NCI-H2171 (cell line): Measurements from ENCODE around the gene TMEM212.
"Not testable (repeated sequence)": the region's sequence is repeated elsewhere in the genome, so short reads cannot be mapped to it uniquely, and the experiment has no call there.

ENCODE experiments used
- DNase-seq: peaks from one replicate; lab custom pipeline; 2025; lab: John Stamatoyannopoulos, UW

Gene TMEM212

DNA sequence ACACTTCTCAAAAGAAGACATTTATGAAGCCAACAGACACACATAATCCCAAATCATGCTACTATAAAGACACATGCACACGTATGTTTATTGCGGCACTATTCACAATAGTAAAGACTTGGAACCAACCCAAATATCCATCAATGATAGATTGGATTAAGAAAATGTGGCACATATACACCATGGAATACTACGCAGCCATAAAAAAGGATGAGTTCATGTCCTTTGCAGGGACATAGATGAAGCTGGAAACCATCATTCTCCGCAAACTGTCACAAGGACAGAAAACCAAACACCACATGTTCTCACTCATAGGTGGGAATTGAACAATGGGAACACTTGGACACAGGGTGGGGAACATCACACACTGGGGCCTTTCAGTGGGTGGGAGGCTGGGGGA, 15.6 kb downstream of the TMEM212 start:
- DNase-seq = not testable (repeated sequence)

DNA sequence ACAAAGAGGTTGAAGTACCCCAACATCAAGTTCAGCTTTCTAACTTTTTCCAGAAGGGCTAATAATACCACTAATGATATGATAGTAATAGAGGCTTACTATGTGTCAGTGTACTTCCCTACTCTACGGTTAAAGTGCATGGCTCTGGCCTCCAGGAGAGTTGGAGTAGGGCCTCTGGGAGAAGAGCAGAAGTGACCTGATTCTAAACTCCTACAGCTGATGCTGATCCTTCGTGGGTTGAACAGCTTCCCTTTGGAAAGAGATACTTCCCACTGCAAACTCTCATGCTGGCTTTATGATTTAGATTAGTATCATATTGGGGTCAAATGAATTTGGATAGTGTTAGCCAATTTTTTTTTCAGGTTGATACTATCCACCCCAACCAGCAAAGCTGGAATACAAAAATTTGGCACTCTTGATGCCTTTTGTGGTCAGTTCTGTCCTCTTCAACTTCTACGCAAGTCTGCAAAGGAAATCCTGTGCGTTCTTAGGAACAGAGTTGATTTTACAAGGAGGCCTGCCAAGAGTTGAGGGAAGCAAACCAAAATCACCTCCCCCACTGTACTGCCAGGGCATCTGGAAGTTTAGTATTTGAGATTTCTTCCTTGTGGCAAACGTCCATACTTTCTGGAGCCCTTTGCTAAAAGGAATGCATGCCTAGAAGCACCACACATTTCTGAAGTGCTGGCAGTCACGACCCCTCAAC, 17.8 kb downstream of the TMEM212 start:
- no peak for DNase-seq

DNA sequence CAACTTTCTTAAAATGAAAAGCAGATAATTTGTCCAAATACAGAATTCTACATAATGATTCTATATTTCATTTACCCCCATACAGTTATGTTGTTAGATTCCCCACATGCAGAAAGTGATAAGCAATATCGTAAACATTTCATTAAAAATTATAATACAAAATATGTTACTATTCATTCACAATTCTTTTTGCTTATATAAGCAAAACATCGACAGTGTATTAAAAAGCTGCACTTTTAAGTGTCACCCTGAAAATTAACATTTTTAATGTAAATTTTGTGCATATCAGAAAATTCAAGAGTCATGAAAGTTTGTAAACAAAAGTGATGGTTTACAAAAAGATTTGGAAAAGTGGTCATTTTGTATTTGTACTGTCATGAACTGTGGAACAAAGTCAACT, 19.2 kb downstream of the TMEM212 start:
- DNase-seq = no peak

DNA sequence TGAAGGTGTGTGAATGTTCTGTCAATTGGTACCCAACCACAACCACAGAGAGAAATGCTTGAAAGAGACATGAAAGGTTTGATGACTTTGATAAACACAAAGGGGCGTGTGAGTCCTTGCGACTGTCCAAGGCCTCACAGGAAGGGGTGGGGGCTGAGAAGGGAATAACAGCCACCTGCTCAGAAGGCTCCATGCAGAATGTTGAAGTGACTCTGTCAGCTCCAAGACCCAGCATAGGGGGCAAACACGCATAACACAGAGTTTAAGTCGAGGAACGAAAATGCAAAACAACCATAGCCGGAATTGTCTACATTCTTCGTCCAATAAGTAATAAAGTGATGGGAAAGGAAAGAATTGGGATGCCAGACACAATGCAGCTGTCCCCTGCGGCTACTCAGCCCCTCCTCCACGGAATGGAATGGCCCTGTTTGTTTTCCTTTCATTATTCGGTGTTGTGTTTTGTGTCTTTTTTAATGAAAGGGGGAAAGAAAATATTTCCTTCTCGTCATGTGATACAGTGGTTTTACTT, 19.9 kb downstream of the TMEM212 start:
- no peak for DNase-seq

DNA sequence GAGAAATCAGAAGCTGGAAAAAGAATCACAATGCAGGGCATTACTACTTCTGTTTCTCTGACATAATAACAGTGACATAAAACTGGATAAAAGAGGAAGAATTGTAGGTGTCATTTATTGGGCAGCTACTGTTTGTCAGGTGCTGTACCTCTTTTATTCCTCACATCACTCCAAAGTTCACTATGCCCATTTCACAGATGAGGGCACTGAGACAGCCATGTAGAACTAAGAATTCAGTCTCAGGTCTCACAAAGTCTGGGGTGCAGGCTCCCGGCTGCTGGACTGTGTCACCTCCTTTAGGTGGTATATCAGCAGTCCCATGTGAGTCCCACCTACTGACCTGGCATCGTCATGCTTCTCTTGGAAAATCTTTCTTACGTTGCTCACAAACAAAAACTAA, 20.8 kb downstream of the TMEM212 start:
- no peak for DNase-seq

DNA sequence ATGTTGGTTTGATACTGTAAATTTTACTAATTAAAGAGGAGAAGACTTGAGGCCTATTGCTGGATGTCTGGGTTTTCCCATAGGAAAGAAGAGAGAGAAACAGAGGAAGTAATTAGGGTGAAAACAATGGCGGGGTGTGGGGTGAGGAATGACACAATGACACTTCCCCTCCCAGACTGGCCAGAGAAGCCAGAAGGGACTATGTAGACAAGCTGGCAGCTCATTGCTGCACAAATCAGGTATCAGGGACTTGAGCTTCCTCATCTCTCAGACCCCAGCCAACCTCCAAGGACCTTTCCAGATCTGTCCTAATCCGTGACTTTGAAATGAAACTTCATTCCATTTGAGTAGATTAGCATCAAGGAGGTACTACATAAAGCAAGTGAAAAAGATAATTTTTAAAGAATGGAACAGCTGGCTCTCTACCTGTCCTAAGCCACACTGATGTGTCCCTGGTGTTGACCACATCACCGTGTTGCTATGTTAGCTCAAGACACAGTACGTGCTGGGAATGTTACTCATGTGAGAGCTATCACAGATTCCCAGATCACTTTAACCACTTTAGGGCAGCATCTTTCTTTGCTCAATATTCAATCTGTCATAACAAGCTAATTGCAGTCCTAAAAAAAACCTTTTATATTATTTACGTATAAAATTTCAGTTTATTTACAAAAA, 22.2 kb downstream of the TMEM212 start:
- DNase-seq = no peak

DNA sequence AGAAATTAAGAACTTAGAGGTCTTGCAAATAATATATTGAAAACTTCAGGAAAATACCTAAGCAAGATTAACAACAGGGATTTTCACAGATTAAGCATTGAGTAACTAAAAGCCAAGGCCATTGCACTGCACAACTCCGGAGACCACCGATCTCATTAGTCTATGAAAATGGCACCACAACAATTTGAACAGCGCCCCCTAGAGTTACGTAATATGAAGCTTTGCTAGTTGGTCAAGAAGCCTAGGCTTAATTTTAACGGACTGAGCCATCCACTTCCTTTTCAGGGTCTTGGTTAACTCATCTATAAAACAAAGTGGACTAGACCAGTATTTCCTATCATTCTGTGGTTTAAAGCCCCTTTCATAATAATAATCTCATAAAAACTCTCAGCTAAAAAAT, 24.8 kb downstream of the TMEM212 start:
- DNase-seq = no peak

DNA sequence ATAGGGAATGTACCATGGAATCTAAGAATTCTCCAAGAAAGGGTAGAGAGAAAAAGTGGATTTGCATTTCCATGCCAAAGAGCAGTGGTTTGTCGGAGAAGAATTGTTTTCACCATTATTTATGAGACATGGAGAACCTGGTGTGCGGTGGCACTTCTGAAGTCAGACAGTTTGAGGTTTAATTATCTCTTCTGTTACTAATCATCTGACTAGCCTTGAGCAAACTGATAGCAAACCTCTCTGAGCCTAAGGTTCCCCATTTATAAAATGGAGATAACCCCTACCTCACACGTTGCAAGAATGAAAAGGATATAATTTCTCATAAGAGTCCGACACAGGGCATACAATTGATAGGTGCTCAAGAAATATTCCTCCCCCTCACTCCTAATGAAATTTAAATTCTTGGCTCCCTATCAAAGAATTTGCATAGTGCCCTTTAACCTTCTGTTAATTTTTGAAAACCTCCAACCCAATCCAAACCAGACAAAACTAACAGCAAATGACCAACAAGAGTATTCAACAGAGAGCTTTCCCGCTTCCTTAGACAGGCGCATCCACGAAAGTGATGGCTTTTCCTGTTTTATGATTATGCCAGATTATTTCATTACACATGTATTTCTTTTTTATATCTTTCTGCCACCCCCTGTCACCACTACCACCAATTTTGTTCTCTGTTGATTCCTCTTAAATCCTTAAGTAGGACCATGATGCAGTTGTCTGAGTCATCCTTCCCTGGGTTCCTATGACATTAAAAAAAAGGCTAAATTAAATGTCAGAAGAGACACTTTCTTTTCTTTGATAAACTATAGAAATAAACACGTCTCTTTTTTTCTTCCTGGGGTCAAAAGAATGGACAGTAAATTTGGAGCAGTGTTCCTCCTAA, 28.5 kb downstream of the TMEM212 start:
- no peak for DNase-seq

DNA sequence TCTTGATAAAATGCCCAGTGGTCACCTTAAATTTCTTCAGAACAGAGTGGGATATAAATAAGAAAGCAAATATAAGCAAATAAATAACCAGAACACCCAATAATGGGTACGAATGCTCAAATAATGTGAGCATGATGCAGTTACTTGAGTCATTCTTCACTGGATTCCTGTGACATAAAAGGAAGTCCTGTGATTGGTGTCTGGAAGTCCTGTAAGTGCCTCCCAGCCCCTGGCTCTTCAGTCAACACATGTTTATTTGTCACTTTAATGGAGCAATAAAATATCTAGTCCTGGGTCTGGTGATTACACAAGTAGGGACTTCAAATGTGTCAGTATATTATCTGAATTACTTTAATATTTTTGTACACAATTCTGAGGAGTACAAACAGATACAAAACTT, 30.4 kb downstream of the TMEM212 start:
- no peak for DNase-seq

DNA sequence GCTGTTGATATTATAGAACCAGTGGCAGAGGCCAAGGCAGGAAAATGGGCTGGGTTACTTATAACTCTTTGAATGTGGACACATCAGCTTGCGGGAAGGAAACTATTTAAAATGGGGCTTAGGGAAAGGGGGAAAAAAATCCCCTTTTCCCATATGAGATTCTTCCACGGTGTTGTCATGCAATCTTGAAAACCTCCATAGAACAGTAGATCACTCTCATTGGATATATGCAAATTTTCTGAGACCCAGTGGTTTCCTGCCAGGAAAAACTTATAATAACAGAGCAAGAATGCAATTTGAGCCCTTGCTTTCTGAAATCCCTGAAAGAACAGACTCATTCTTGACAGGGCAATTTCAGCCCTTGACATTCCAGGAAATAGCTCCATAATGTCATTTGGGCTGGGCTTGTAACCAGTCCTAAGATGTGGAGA, 31.1 kb downstream of the TMEM212 start:
- no peak for DNase-seq

DNA sequence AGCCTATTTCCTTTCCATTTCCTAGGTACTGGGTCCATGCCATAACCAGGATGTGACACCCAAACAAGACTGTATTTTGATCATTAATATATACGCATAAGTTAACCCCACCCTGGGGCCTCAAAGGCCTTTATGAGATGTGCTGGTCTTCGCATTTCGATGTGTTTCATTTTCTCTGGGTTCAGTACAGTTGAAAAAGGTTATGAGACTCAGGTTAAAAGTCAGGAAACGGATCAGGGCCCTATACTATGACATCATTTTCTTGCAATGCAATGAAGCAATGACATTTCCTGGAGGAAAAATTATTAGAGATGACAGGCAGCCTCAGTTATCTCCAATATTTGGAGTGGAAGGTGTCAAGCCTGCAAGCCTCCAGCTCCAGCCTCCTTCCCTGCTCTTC, 31.7 kb downstream of the TMEM212 start:
- no peak for DNase-seq

DNA sequence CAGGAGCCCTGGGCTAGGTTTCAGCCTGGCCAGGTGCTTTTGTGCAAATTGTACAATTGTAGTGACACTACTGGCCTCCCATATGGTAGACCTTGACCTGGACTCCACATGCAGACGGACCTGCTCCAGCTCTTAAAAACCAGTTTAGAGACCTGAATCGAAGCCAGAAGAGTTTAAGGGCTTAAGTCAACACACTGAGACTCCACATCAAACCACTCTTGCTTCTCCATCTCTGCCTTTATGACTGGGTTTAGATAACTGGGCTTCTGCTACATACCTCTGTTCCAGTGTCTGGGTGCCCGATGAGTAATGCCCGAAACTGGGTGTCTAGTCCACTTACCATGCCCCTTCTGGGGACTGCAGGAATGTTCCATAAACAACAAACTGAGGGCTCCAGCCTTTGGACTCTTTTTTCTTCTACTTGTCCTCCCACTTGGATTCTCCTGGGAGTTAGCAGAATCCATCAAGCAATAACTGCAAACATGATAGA, 32.8 kb downstream of the TMEM212 start:
- no peak for DNase-seq

DNA sequence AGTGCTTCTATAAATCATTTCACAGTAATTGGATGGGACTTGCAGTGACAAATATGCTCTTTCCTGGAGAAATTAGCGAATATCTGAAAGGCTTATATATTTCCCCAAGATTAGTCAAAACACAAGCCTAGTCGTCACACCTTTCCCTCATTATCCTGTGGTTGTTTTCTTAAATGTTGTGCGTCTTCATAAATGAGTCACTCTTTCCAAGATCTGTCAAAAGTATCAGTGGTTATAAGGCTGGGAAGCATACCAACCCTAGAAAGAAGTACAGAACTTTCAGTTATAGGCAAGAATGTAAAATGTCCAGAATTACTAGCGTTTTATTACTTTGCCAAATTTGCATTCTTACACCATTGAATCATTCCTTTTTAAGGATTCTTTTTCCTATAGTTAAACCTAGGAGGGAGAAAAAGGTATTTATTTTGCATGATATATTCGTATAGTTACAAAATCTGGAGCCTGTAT, 33.6 kb downstream of the TMEM212 start:
- no peak for DNase-seq

DNA sequence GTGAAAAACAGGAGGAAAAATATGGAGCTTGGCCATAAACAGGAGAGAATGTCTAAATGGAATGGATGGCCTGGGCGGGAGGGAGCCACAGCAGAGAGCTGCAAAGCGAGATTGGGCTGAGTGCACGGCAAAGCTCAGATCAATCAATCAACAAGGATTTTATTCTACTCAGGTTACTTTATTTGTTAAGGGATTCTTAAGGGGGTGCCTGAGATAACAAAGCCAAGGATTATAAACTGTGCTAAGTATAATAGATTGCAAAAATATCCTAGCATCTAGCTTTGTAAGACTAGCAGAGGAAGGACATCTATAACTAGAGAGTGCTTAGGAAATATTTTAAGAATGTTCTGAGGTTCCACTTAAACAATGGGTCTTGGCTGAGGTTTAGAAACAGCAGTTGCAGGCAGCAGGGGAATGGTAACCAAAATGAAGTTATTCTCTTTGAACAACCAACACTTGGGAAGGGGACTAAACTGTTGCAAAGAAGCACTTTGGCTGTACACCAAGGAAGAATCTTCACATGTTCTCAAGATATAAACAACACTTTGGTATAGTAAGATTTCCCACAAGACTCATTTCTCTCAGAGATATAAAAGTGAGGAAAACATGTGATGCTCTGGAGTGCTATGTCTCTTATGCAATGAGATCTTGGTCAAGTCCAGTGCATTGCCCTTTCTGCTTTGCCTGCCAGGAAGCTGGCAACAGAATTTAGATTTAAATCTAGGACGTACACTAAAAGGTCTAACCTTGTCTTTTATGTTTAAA, 35.5 kb downstream of the TMEM212 start:
- DNase-seq = no peak

DNA sequence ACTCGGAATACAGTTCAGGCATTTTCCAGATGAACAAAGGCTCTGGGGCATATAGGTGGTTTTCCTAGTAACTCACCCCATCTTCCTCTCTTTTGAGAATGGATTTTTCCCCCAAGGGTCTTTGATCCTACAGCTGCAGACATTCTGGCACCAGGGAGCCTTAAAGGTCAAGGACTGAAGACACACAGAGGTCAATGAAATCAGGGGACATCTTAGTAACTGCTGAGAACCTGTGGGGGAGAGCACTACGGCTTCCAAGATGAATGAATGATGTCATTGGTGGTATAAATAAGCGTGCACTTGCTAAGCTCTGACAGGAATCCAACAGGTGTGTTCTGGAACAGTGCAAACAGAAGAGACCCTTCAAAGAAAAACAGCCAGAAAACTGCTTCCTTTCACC, 36.3 kb downstream of the TMEM212 start:
- no peak for DNase-seq

DNA sequence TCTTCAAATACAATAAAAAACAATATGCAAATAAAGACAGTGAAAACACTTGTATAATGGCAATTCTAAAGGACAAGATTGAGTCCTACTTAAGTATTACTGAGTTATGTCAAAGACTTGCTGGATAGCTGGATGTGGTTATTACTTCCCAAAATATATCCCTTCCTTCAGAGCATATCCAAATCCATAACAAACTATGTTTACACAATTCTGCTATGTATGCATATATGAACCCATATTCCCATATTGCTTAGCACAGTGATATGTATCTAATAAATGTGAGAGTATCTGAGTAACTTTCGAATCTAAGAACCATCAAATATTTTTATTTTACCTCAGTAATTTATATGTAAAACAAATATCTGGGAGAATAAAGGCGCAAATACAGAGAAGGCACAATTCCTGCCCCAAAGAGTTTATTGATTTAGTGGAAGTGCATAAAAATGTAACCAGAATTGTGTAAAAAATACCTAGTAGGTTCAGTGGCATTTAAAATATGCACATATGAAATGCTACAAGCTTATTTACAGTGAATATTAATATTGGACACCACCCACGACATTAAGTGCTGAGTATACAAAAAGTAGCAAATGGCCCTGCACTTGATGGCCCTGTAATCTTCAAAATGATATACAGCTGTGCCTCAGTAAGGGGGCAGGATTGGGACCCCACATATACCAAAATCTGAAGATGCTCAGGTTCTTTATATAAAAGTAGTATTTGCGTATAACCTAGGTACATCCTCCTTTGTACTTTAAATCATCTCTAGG, 37.1 kb downstream of the TMEM212 start:
- no peak for DNase-seq

DNA sequence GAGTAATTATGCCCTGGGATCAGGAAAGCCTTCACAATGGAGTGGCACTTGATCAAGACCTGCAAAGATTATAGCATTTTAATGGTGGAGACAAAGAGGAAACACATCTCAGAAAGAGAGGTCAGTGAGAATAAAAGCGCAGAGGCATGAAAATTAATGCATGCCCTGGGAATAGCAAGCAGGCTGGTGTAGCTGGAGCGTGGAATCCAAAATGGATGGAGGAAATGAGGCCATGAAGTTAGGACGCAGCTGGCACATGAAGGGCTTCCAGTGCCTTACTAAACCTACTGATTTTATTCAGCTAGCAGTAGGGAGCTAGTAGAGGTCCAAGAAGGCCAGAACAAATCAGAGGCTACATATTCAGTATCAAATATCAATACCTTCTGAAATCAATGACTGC, 38.1 kb downstream of the TMEM212 start:
- no peak for DNase-seq

DNA sequence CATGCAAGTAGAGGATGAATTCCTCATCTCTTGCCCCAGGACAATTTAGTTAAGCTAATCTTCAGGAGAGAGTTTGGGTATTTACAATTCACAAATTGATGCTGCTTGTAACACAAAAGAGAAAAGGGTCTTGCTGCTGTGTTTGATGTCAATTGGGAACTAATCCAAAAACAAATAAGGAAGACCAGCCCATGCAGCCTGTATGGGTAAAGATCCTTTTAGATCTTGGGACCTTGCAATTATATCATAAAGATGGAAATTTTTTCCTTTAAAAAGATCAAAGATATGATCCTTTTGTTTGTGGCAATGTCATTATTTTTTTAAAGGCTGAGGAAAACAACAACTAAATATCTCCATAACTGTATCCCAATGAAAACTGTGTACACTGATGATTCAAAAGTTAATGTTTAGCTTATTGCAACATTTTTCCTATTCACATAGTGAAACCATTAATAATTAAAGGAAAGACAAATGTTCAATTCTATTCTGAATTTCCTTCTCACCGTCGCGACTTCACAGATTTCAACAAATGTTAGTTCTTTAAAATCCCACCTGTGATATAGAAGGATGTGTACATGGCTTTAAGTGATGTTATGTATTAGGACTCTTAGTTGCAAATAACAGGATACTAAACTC, 40.2 kb downstream of the TMEM212 start:
- no peak for DNase-seq

DNA sequence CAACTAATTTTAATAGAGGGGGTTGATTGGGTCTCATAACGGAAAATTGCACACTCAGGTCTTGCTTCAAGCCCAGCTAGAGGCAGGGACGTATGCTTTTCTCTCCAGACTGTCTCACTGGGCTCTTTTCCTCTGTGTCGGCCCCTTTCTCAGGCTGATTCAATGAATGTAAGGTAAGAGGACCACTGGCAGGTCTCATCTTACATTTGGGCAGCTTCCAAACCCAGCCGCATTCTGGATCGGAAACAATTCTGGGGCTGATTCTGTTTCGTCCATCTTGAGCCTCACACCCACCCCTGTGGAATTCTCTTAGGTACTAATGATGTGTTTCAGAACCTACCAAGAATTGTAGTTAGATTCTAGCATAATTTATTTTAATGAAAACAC, 40.7 kb downstream of the TMEM212 start:
- no peak for DNase-seq

DNA sequence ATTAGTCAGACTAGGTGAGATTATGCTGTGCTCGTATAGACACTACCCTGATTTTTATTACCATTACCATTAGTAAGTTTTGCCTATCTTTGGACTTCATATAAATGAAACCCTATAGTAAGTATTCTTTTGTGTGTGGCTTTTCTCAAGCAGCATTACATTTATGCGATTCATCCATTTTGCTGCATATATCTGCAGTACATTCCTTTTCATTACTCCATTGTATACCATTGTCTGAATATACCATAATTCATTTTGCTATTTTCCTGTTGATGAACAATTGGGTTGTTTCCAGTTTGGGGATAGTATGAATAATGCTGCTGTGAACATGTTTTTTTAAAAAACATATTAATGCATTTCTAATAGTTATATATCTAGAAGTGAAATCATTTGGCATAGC, 45.3 kb downstream of the TMEM212 start:
- DNase-seq = no peak
